Spleen (tissue), 11 donors: Measurements from ENCODE around the gene TPK1. TPM values are rescaled to one million over a fixed set of nuclear protein-coding genes. Genes with fewer than 3 reads are reported as not detected.

Experiments used
- DNase-seq: peaks from one replicate; pipeline ENCODE4 v3.0.0-alpha.2; 2020
- H3K27ac ChIP-seq, 8 donors: fragments of 200-600 bp; sonication (generic) in 7 of 8; 1 replicate in 4 of 8; 2 replicates in 4 of 8; pipeline versions ENCODE4 v1.5.0 to v1.8.0; 2016 to 2021; ENCODE audit warnings: inconsistent platforms in 4 of 8, mild to moderate bottlenecking in 4 of 8, moderate library complexity in 1 of 8
- H3K27me3 ChIP-seq, 7 donors: fragments of 200-600 bp; sonication (generic) in 6 of 7; replicated peaks in 1 of 7; 1 replicate in 4 of 7; 2 replicates in 3 of 7; pipeline versions ENCODE4 v1.5.0 to v1.8.0; 2016 to 2021; ENCODE audit warnings: inconsistent platforms in 3 of 7, mild to moderate bottlenecking in 1 of 7
- H3K36me3 ChIP-seq, 6 donors: fragments of 200-600 bp; sonication (generic) in 5 of 6; 1 replicate in 4 of 6; 2 replicates in 2 of 6; pipeline versions ENCODE4 v1.5.0 to v1.8.0; 2016 to 2021; ENCODE audit warnings: inconsistent platforms in 2 of 6
- H3K4me1 ChIP-seq, 6 donors: fragments of 200-600 bp; sonication (generic) in 5 of 6; 1 replicate in 3 of 6; 2 replicates in 3 of 6; pipeline versions ENCODE4 v1.5.0 to v1.8.0; 2016 to 2021; ENCODE audit warnings: inconsistent platforms in 3 of 6
- H3K4me3 ChIP-seq, 8 donors: fragments of 200-600 bp; sonication (generic) in 7 of 8; 1 replicate in 4 of 8; 2 replicates in 4 of 8; pipeline versions ENCODE4 v1.5.0 to v1.8.0; 2016 to 2021; ENCODE audit warnings: inconsistent platforms in 4 of 8, mild to moderate bottlenecking in 4 of 8, moderate library complexity in 2 of 8
- H3K9me3 ChIP-seq, 8 donors: fragments of 200-600 bp; sonication (generic) in 7 of 8; 1 replicate in 4 of 8; 2 replicates in 4 of 8; pipeline versions ENCODE4 v1.5.0 to v1.8.0; 2016 to 2021; ENCODE audit warnings: inconsistent platforms in 4 of 8
- POLR2A ChIP-seq, 3 donors: fragments of 450-650 bp; IDR thresholded peaks; one replicate each; pipeline ENCODE4 v1.5.1; 2017; ENCODE audit warnings: antibody characterized with exemption in 3 of 3, mild to moderate bottlenecking in 1 of 3
- POLR2AphosphoS5 ChIP-seq, 3 donors: sonication (generic); formaldehyde crosslinking; IDR thresholded peaks; one replicate each; pipeline ENCODE4 v1.5.1; 2017; ENCODE audit warnings: antibody characterized with exemption in 3 of 3
- WGBS, 5 donors: extraction: QIAGEN DNeasy Blood & Tissue Kit in 3 of 5; methylation state at CpG; one replicate each; pipeline versions ENCODE4 v1.1.5 to v1.1.7; 2013 to 2018; 5-methylcytosine and 5-hydroxymethylcytosine counted together
- intact Hi-C: fragments of 100-400 bp; cut with DNase I; formaldehyde crosslinking; loops from one replicate; pipeline ENCODE4 v1.15.0; 2023; ENCODE audit warnings: low total_unique reads
- polyA plus RNA-seq, 3 donors: library from polyadenylated mRNA; stranded (reverse); fragments of 200-250 nt; gene quantifications; one replicate each; pipeline ENCODE4 v1.2.1, GENCODE V29; 2013
- total RNA-seq, 7 donors: library from RNA; depleted of rRNA in 3 of 7; stranded (reverse); fragments of >200 nt in 3 of 7; fragmentation: NEBNext Ultra II Directional in 4 of 7; extraction: Animal tissue kit (Norgen Biotek cat#: 25700) in 4 of 7; gene quantifications; one replicate each; pipeline versions ENCODE4 v1.1.0 to v1.2.1, GENCODE V29; 2016 to 2021
- TF ChIP-seq, protein P1 (sequence below), 11 experiments: fragments of 200-600 bp in 7 of 11; fragments of 450-650 bp in 4 of 11; sonication (generic) in 4 of 11; IDR thresholded peaks in 8 of 11; conservative IDR thresholded peaks in 3 of 11; 1 replicate in 7 of 11; 2 replicates in 4 of 11; pipeline versions ENCODE4 v1.4.0 to v1.8.0; 2016 to 2021; ENCODE audit warnings: antibody characterized with exemption in 11 of 11, inconsistent platforms in 4 of 11, mild to moderate bottlenecking in 1 of 11
- donor health status: healthy with polysubstance abuse.
- donor health status: DM: no; HTN: no; CAD: no; lungs with moderate emphysema.
- donor health status: DM: no; HTN: no; CAD: no.
- donor health status: Bipolar disorder and iron deficiency.
- donor health status: healthy.
- donor health status: DM: no; HTN: no; CAD: no.
- donor health status: DM: yes; HTN: yes; CAD: no.

TPK1 gene
- total and polyA plus RNA-seq, 10 donors: 8.9 to 30.2 (median 17.8) TPM

DNA sequence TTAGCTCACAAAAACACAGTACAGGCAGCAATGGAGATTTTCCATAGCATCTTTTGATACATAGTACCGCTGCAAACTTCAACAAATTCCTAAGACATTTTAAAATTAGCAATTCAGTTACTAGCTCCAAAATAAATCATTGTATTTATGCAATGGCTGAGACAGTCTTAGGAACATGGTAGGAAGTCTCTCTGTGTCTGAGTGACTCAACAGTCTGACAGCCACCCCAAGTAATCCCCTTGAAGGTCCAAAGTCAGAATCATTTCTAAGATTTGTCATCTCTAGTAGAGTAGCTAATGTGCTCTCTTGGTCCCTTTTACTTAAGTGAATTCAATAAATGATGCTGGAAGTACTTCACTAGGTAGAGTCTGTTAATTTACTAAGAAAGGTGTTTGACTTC is 338.6 kb downstream of the TPK1 start:
- TF ChIP-seq, protein P1, sequence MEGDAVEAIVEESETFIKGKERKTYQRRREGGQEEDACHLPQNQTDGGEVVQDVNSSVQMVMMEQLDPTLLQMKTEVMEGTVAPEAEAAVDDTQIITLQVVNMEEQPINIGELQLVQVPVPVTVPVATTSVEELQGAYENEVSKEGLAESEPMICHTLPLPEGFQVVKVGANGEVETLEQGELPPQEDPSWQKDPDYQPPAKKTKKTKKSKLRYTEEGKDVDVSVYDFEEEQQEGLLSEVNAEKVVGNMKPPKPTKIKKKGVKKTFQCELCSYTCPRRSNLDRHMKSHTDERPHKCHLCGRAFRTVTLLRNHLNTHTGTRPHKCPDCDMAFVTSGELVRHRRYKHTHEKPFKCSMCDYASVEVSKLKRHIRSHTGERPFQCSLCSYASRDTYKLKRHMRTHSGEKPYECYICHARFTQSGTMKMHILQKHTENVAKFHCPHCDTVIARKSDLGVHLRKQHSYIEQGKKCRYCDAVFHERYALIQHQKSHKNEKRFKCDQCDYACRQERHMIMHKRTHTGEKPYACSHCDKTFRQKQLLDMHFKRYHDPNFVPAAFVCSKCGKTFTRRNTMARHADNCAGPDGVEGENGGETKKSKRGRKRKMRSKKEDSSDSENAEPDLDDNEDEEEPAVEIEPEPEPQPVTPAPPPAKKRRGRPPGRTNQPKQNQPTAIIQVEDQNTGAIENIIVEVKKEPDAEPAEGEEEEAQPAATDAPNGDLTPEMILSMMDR (IDR thresholded peaks at IDR 0.05 in 8 of 11, conservative IDR thresholded peaks at IDR 0.05 in 3 of 11): no peak
- no peak for TF ChIP-seq POLR2A (IDR thresholded peaks at IDR 0.05)
- TF ChIP-seq POLR2AphosphoS5 (IDR thresholded peaks at IDR 0.05): no peak
- H3K4me3 ChIP-seq: no peak overlapping the region
- 40 to 65% (median 60%) methylated on average over 1 of the region's 1 CpG for WGBS, 5 donors
- H3K9me3 ChIP-seq: peaks cover 0 to 16% (median 10%) of the 10 kb centered on the region in 8 donors
- no peaks in the 10 kb centered on the region for H3K36me3 ChIP-seq
- intact Hi-C loops: no loop called here
- H3K27ac ChIP-seq: no peak overlapping the region
- no peaks in the 10 kb centered on the region for H3K4me1 ChIP-seq
- no peak for DNase-seq
- H3K27me3 ChIP-seq: no peaks in the 10 kb centered on the region

DNA sequence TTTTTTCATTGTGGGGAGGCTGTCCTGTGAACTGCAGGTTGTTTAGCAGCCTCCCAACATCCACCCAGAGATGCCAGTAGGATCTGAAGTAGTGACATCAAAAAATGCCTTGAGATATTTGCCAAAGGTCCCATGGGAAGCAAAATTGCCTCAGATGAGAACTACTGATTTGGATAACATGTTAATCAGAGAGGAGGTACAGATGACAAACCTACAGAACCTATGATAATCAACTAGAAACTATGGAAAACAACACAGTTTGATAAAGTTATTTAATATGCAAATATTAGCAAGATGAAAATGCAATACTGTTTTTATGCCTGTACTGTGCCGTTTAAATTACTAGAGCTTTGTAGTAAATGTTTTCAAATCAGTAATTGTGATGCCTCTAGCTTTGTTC is 341.5 kb downstream of the TPK1 start:
- H3K27ac ChIP-seq: no peak overlapping the region
- intact Hi-C loops: no loop called here
- TF ChIP-seq, protein P1 (IDR thresholded peaks at IDR 0.05 in 8 of 11, conservative IDR thresholded peaks at IDR 0.05 in 3 of 11): no peak
- TF ChIP-seq POLR2AphosphoS5 (IDR thresholded peaks at IDR 0.05): no peak
- no peak for TF ChIP-seq POLR2A (IDR thresholded peaks at IDR 0.05)
- no peaks in the 10 kb centered on the region for H3K36me3 ChIP-seq
- H3K9me3 ChIP-seq: peaks cover 0 to 16% (median 10%) of the 10 kb centered on the region in 8 donors
- 86 to 98% (median 93%) methylated on average over 1 of the region's 1 CpG for WGBS, 5 donors
- H3K4me3 ChIP-seq: no peak overlapping the region
- H3K27me3 ChIP-seq: no peaks in the 10 kb centered on the region
- no peak for DNase-seq
- no peaks in the 10 kb centered on the region for H3K4me1 ChIP-seq

DNA sequence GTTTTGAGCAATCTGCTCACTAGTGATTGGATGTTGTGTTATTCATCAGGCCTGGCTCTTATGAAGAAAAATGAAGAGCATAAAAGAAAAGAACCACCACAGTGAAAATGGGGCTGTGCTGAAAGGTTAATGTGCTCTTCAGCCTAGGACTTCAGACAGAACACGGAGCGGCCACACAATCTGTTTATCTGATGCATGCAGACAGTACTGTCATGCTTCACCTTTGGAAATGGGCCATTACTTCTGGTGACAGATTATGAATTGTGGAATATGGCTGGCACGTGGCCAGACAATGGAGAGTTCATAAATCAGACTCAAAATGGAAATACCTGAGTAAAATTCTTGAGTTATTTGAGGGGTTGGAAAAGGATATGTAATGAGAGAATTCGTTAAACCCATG is 346.3 kb downstream of the TPK1 start:
- intact Hi-C loops: no loop called here
- no peaks in the 10 kb centered on the region for H3K27me3 ChIP-seq
- TF ChIP-seq POLR2AphosphoS5 (IDR thresholded peaks at IDR 0.05) (no peak), POLR2A (IDR thresholded peaks at IDR 0.05) (no peak)
- TF ChIP-seq, protein P1 (IDR thresholded peaks at IDR 0.05 in 8 of 11, conservative IDR thresholded peaks at IDR 0.05 in 3 of 11): no peak
- no peak for DNase-seq
- no peak overlapping the region for H3K4me3 ChIP-seq
- no peaks in the 10 kb centered on the region for H3K4me1 ChIP-seq
- no peaks in the 10 kb centered on the region for H3K36me3 ChIP-seq
- WGBS, 5 donors: 51 to 58% (median 52%) methylated on average over 4 of the region's 4 CpGs
- no peak overlapping the region for H3K27ac ChIP-seq
- peaks cover 0 to 12% (median 10%) of the 10 kb centered on the region in 8 donors for H3K9me3 ChIP-seq

DNA sequence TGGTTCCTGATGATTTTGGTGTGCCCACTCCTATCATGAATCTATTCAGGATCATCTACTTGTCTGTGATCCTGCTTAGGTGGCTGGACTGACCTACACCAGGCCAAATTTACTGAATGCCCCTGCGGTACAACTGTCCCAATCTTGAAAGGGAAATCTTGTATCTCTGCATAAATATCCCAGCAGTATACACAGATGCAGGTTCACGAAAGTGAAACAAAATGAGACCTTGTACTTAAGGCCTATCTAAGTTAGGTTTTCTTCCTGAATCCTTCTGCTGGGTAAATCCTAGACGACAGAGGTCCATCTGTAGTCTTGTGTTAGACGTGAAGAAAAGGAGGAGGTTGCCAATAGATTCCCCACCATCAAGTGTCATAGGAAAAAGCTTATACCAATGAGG is 346.9 kb downstream of the TPK1 start:
- H3K27me3 ChIP-seq: no peaks in the 10 kb centered on the region
- DNase-seq: no peak
- no peaks in the 10 kb centered on the region for H3K4me1 ChIP-seq
- peaks cover 0 to 10% (median 7%) of the 10 kb centered on the region in 8 donors for H3K9me3 ChIP-seq
- no peak for TF ChIP-seq POLR2A (IDR thresholded peaks at IDR 0.05)
- TF ChIP-seq, protein P1 (IDR thresholded peaks at IDR 0.05 in 8 of 11, conservative IDR thresholded peaks at IDR 0.05 in 3 of 11): no peak
- TF ChIP-seq POLR2AphosphoS5 (IDR thresholded peaks at IDR 0.05): no peak
- no peak overlapping the region for H3K27ac ChIP-seq
- intact Hi-C loops: no loop called here
- H3K4me3 ChIP-seq: no peak overlapping the region
- WGBS, 5 donors: 86 to 90% (median 89%) methylated on average over 4 of the region's 4 CpGs
- no peaks in the 10 kb centered on the region for H3K36me3 ChIP-seq
